Kidney glomerular epithelial cell (primary cell): ENCODE measurements around the gene VWA1.
"Not testable (repeated sequence)": the region's sequence is repeated elsewhere in the genome, so short reads cannot be mapped to it uniquely, and the experiment has no call there.

Source experiments
- DNase-seq: peaks from one replicate; lab custom pipeline; 2025; lab: John Stamatoyannopoulos, UW

Gene VWA1

GRCh38 chr1:1437033-1437903 is 1.8 kb downstream of the VWA1 start:
- no peak for DNase-seq

DNA sequence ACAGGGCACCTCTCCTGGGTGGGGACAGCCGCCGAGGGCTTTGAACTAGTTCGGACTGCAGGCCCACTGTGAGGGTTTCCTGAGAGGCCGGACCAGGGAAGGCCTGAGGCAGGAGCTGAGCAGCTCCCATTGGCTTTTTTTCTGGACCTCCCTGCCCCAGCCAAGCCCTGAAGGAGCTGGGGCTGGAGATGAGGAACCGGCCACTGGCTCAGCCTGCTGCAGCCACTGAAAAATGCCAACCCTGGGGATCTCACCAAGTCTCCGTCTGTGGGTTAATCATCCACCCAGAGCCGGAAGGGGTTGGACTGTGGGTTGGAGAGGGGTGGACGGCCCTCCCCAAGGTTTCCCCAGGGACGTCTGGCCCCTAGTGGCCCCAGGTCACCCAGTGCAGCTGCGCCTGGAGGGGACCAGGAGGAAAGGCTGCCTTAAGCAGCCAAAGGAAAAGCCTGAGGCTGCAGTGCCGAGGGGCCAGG is 2.5 kb downstream of the VWA1 start:
- DNase-seq, result peak; percentile 60

DNA sequence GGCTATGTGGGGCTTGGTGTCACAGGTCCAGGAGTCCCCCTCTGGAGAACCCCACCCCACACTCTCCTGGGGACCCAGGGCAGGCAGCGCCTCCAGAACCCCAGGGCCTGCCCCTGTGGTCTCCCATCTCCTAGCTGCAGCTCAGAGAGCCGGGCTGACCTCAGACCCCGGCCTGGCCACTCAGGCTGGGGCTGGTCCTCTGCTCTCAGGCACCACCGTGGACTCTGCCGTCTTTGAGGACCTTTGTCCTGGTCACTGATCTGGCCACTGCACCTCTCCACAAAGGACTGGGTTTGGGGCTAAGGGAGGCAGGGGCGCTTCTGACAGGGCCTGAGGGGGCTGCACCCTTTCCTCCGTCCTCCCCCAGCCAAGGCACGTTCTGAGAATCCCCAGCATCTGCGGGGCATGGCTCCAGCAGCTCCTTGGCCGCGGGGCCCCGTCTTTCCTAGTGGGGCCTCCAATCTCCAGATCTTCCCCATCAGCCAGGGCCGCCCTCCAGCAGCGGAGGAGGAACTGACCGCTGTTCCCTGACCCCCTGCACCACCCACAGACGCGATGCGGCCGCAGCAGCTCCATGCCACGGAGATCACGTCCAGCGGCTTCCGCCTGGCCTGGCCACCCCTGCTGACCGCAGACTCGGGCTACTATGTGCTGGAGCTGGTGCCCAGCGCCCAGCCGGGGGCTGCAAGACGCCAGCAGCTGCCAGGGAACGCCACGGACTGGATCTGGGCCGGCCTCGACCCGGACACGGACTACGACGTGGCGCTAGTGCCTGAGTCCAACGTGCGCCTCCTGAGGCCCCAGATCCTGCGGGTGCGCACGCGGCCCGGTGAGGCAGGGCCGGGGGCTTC is 3.3 kb downstream of the VWA1 start:
- DNase-seq, result no peak

GRCh38 chr1:1439546-1440261 is 4.2 kb downstream of the VWA1 start:
- no peak for DNase-seq

GRCh38 chr1:1440262-1441001 is 4.9 kb downstream of the VWA1 start:
- DNase-seq, result no peak

DNA sequence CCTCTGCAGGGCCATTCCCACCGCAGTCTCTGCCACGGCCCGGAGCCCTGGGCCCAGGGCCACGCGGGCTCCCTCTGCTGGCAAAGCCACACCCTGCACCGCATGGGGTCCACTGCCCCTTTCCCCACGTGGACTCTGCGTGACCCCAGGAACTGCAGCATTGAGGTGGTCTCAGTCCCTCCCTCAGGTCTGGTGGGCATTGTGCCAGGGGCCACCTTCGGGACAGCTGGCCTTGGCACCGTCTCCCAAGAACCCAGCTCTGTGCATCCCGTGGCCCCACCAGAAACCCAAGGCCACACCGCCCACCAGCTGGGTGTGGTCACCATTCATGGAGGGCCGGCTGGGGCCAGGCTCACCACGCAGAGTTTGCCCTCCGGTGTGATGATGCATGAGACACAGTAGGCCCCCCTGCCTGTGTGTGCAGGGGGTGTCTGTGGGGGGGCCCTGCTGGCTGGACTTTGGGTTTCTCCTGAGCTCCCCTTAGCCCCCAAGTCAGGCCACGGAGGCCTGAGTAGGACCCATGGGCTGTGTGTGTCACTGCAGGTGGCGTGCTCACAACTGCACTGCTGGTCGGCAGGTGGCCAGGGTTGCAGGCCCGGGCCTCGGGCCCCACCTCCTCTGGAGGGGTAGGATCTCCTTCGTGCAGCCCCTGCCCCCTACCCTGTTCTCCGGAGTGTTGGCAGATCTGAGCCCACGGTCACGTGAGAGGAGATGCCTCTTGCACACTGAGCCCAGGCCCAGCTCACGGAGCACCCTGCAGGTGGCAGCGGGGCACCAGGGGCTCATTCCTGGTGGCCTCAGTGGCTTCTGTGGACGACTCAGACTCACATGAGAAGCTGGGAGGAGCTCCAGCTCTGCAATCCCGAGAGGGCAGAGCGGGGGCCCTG is 5.8 kb downstream of the VWA1 start:
- DNase-seq, result no peak

GRCh38 chr1:1442069-1442770 is 6.7 kb downstream of the VWA1 start:
- DNase-seq, result no peak

GRCh38 chr1:1446631-1447030 is 11.1 kb downstream of the VWA1 start:
- DNase-seq, result not testable (repeated sequence)

- DNase-seq, result no peak
Observed at GRCh38 chr1:1449099-1449739, 13.7 kb downstream of the VWA1 start, which contains the start of gene ATAD3C. Gene ATAD3C, plus strand, starts transcription at chr1:1449689. Its CDS starts 995 bp downstream, at chr1:1450684.

DNA sequence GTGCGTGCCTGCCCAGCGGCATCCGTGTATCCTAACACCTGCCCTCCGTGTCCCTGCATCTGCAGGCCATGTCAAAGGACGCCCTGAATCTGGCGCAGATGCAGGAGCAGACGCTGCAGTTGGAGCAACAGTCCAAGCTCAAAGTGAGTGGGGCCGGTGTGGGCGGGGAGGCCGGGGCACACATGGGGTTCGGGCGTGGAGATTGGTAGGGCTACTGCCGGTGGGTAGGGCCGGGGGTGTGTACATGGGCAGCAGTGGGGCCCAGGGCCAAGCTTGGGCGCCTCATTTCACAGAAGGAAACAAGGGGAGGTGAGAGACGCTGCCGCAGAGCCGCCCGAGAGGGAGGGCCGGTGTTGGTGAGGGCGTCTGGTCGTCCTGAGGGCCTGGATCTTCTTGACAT is 15.1 kb downstream of the VWA1 start:
- not testable (repeated sequence) for DNase-seq

DNA sequence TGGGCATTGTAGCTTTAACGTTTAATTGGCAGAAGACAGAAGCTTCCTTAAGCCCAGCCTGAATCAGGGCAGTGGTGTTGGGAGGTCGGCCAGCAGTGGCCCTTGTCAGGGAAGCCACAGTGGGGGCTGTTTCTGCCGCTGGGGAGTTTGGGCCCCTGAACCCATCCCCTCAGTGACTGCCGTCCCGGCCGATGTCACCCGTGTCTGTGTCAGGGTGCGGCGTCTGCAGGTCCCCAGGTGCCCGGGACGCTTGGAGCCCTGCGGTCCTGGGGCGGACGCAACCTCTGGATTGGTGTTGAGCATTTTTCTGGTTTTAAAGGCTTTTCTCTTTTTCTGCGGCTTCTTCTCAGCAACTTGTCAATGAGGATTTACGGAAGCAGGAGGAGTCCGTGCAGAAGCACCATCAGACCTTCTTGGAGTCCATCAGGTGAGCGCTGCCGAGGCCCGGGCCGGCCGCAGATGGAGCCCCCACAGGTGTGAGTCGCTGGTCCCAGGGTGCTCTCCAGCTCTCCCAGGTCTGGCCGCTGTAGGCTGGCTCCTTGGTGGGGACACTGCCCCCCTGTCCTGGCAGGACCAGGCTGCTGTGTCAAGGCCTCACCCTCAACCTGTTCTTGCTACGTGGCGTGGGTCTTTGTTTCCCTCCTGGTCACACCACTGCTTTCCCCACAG is 16.3 kb downstream of the VWA1 start:
- no peak for DNase-seq

DNA sequence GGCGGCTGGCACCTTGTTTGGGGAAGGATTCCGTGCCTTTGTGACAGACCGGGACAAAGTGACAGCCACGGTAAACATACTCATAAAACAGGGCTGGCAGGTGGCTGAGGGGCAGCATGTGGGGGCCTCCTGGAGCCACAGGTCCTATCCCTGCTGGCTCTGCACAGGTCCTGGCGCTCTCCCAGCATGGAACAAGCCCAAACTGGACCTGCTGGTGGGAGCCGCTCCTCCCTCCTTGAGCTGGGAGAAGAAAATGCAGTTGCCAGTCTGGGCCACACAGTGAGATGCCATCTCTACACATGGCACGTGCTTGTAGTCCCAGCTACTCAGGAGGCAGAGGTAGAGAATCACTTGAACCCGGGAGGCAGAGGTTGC is 16.9 kb downstream of the VWA1 start:
- not testable (repeated sequence) for DNase-seq

- no peak for DNase-seq
Observed at GRCh38 chr1:1452882-1453281, 17.4 kb downstream of the VWA1 start.

DNA sequence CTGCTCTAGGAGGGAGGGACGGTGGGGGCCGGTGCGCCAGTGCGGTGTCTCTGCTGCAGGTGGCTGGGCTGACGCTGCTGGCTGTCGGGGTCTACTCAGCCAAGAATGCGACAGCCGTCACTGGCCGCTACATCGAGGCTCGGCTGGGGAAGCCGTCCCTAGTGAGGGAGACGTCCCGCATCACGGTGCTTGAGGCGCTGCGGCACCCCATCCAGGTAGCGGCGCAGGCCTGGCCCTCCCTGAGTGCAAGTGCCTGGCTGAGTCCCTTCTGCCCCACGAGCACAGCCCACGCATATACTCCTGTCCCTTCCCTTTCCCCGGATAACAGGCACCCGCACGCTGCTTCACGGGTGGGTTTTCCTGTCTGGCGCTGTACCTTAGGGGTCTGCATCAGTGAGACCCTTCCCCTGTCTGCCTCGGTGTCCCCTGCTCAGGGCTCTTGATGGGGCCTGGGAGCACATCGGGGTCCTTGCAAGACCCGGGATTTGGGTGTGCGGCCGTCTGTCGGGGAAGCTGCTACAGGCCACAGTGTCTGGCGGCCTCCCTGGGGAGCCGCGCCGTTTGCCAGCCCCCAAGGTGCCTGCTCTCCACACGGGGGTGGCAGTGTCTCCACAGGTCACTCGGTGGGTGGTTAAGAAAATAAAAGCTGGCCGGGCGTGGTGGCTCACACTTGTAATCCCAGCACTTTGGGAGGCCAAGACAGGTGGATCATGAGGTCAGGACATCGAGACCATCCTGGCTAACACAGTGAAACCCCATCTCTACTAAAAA is 19.0 kb downstream of the VWA1 start:
- not testable (repeated sequence) for DNase-seq

DNA sequence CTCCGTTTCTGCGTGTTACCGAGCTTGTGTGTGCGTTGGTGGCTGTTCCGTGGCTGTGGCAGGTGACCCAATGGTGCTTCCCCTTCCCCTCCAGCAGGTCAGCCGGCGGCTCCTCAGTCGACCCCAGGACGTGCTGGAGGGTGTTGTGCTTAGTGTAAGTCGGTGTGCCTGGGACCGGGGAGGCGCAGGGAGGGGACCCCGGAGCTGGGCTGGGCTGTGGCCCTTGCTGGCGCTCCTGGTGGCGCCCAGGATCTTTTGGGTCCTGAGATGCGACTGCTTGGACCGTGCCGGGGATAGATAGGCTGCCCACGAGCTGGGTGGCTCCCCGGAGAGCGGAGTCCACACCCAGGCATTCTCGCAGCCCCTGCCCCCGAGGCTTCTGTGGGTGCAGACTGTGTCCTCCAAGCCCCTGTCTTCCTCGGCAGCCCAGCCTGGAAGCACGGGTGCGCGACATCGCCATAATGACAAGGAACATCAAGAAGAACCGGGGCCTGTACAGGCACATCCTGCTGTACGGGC is 19.9 kb downstream of the VWA1 start:
- no peak for DNase-seq

DNA sequence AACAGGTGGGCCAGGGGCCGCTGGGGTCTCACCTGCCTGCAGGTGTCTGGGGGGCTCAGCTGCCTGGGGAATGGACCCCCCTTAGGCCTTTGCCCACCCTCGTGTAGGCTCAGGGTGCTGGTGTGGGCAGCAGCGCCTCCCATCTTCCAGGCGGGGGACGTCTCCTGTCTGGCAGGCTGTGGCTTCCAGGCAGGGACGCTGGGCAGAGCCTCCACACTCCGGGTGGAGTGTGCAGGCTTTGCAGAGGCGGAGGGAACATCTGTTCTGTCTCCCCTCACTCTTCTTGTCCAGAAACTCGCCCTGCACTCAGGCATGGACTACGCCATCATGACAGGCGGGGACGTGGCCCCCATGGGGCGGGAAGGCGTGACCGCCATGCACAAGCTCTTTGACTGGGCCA is 20.4 kb downstream of the VWA1 start:
- not testable (repeated sequence) for DNase-seq

- not testable (repeated sequence) for DNase-seq
Observed at GRCh38 chr1:1456683-1457255, 21.3 kb downstream of the VWA1 start.
